ENCODE measurements around the gene MON1B.

Gene MON1B

GRCh38 chr16:77190478-77191258 lies at the start of gene MON1B:
MON1B (plus strand) TSS chr16:77191190; CDS start chr16:77191486, 296 bp downstream.
- Mint-ChIP-seq H3K36me3 (ENCODE audit: low read depth) (peaks cover 17% of the 10 kb centered on the region), H3K27ac (peak within 1 kb of the TSS; percentile 98), H3K27me3 (ENCODE audit: low read depth, poor library complexity) (peaks cover 12% of the 10 kb centered on the region), H3K9me3 (no peaks in the 10 kb centered on the region), H3K4me3 (peak within 1 kb of the TSS; percentile 92), H3K4me1 (peaks cover 32% of the 10 kb centered on the region)
- TF ChIP-seq, protein P1, sequence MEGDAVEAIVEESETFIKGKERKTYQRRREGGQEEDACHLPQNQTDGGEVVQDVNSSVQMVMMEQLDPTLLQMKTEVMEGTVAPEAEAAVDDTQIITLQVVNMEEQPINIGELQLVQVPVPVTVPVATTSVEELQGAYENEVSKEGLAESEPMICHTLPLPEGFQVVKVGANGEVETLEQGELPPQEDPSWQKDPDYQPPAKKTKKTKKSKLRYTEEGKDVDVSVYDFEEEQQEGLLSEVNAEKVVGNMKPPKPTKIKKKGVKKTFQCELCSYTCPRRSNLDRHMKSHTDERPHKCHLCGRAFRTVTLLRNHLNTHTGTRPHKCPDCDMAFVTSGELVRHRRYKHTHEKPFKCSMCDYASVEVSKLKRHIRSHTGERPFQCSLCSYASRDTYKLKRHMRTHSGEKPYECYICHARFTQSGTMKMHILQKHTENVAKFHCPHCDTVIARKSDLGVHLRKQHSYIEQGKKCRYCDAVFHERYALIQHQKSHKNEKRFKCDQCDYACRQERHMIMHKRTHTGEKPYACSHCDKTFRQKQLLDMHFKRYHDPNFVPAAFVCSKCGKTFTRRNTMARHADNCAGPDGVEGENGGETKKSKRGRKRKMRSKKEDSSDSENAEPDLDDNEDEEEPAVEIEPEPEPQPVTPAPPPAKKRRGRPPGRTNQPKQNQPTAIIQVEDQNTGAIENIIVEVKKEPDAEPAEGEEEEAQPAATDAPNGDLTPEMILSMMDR (IDR thresholded peaks at IDR 0.05): no peak
- DNase-seq: peak; percentile 91

DNA sequence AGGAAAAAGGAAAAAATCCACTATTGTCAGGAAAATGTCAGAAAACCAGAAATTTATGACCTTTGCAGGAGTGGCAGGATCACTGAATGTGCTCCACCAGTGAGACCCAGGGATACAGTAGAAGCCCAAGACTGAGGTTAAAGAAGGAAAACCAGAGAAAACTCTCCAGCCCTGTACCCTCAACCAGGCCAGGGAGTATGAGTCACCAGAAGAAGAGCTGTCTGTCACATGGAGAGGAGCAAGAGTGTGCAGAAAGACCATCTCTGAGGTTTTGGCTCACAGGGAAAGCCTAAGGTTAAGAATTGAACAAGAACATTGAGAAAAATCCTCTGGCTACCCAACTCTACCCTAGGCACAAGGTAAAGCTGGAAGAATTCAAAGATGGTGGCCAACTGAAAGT lies 47.6 kb upstream of the MON1B start:
- Mint-ChIP-seq H3K27me3 (ENCODE audit: low read depth, poor library complexity) (peaks cover 14% of the 10 kb centered on the region), H3K27ac (peak overlapping the region; percentile 27), H3K4me3 (no peak overlapping the region), H3K9me3 (peaks cover 13% of the 10 kb centered on the region), H3K4me1 (no peaks in the 10 kb centered on the region), H3K36me3 (ENCODE audit: low read depth) (no peaks in the 10 kb centered on the region)
- TF ChIP-seq, protein P1 (IDR thresholded peaks at IDR 0.05): no peak
- no peak for DNase-seq

- no peak overlapping the region for H3K4me3 Mint-ChIP-seq
- no peak for DNase-seq
- peaks cover 9% of the 10 kb centered on the region for H3K27me3 Mint-ChIP-seq (ENCODE audit: low read depth, poor library complexity)
- peaks cover 13% of the 10 kb centered on the region for H3K9me3 Mint-ChIP-seq
- H3K27ac Mint-ChIP-seq: peak overlapping the region; percentile 9
- no peaks in the 10 kb centered on the region for H3K4me1 Mint-ChIP-seq
- no peaks in the 10 kb centered on the region for H3K36me3 Mint-ChIP-seq (ENCODE audit: low read depth)
- TF ChIP-seq, protein P1 (IDR thresholded peaks at IDR 0.05): no peak
Measured at GRCh38 chr16:77148121-77148520, 42.9 kb upstream of the MON1B start.

DNA sequence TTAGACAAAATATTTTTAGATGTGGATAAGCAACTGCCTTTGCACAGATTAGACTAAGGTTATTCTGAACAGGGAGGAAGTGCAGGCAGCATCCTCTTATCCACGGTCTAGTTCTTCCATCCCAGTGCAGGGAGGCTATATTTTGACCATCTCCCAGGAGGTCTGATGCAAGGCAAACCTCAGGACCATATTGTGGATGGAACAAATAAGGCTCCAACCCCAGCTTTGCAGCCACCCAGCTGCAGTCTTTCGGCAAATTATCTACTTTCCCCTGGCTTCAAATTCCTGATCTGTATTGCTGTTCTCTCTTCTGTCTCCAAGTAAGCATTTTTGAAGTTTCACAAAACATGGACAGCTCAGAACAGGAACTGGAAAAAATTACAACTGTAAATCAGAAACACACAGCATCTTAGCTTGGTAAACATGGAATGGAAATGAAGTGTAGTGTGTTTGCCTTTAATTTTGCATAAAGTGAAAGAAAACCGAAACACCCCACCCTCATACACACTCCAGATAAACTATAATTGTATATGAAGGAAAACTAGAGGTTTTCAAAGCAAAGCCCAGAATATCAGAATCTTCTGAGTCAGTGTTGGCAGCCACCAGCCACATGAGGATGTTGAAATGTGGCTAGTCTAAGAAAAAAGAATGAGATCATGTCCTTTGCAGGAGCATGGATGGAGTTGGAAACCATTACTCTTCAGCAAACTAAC lies 33.5 kb upstream of the MON1B start:
- no peak overlapping the region for H3K27ac Mint-ChIP-seq
- H3K4me3 Mint-ChIP-seq: no peak overlapping the region
- DNase-seq: no peak
- no peaks in the 10 kb centered on the region for H3K4me1 Mint-ChIP-seq
- H3K36me3 Mint-ChIP-seq (ENCODE audit: low read depth): no peaks in the 10 kb centered on the region
- H3K27me3 Mint-ChIP-seq (ENCODE audit: low read depth, poor library complexity): peaks cover 15% of the 10 kb centered on the region
- TF ChIP-seq, protein P1 (IDR thresholded peaks at IDR 0.05): no peak
- H3K9me3 Mint-ChIP-seq: no peaks in the 10 kb centered on the region

GRCh38 chr16:77158293-77158692 lies 32.7 kb upstream of the MON1B start:
- peaks cover 15% of the 10 kb centered on the region for H3K27me3 Mint-ChIP-seq (ENCODE audit: low read depth, poor library complexity)
- DNase-seq: no peak
- no peaks in the 10 kb centered on the region for H3K9me3 Mint-ChIP-seq
- peaks cover 5% of the 10 kb centered on the region for H3K4me1 Mint-ChIP-seq
- TF ChIP-seq, protein P1 (IDR thresholded peaks at IDR 0.05): no peak
- H3K4me3 Mint-ChIP-seq: no peak overlapping the region
- no peaks in the 10 kb centered on the region for H3K36me3 Mint-ChIP-seq (ENCODE audit: low read depth)
- no peak overlapping the region for H3K27ac Mint-ChIP-seq
